Measurements from ENCODE around the gene VAMP8.
"Not testable (repeated sequence)": the region's sequence is repeated elsewhere in the genome, so short reads cannot be mapped to it uniquely, and the experiment has no call there.

The VAMP8 gene

GRCh38 chr2:85588645-85589044 lies 11.3 kb downstream of the VAMP8 start:
- no peak for DNase-seq (ENCODE audit: low read depth)
- no peak overlapping the region for H3K4me3 ChIP-seq (replicated peaks; ENCODE audit: low read depth, low read length)
- no peak for TF ChIP-seq CTCF (IDR thresholded peaks at IDR 0.05; ENCODE audit: low read length, missing control alignments)

- no peak for DNase-seq (ENCODE audit: low read depth)
- no peak overlapping the region for H3K4me3 ChIP-seq (replicated peaks; ENCODE audit: low read depth, low read length)
- no peak for TF ChIP-seq CTCF (IDR thresholded peaks at IDR 0.05; ENCODE audit: low read length, missing control alignments)
Measured at GRCh38 chr2:85589181-85589580, 11.8 kb downstream of the VAMP8 start.

- DNase-seq (ENCODE audit: low read depth): peak; percentile 99
Measured at GRCh38 chr2:85589982-85590791, 12.8 kb downstream of the VAMP8 start.

GRCh38 chr2:85590950-85591349 lies 13.6 kb downstream of the VAMP8 start:
- no peak for DNase-seq (ENCODE audit: low read depth)
- no peak for TF ChIP-seq CTCF (IDR thresholded peaks at IDR 0.05; ENCODE audit: low read length, missing control alignments)
- peak overlapping the region; percentile 4 for H3K4me3 ChIP-seq (replicated peaks; ENCODE audit: low read depth, low read length)

More at GRCh38 chr2:85589982-85590791, 12.8 kb downstream of the VAMP8 start:
- H3K4me3 ChIP-seq (replicated peaks; ENCODE audit: low read depth, low read length): no peak overlapping the region
- no peak for TF ChIP-seq CTCF (IDR thresholded peaks at IDR 0.05; ENCODE audit: low read length, missing control alignments)

GRCh38 chr2:85591563-85591962 lies 14.2 kb downstream of the VAMP8 start:
- no peak overlapping the region for H3K4me3 ChIP-seq (replicated peaks; ENCODE audit: low read depth, low read length)
- no peak for TF ChIP-seq CTCF (IDR thresholded peaks at IDR 0.05; ENCODE audit: low read length, missing control alignments)
- no peak for DNase-seq (ENCODE audit: low read depth)

GRCh38 chr2:85592299-85592698 lies 14.9 kb downstream of the VAMP8 start:
- not testable (repeated sequence) for H3K4me3 ChIP-seq (replicated peaks; ENCODE audit: low read depth, low read length); DNase-seq (ENCODE audit: low read depth)

- TF ChIP-seq CTCF (IDR thresholded peaks at IDR 0.05; ENCODE audit: low read length, missing control alignments): no peak
- DNase-seq (ENCODE audit: low read depth): no peak
Measured at GRCh38 chr2:85593023-85593422, 15.6 kb downstream of the VAMP8 start.

More at GRCh38 chr2:85593023-85593422, 15.6 kb downstream of the VAMP8 start:
- no peak overlapping the region for H3K4me3 ChIP-seq (replicated peaks; ENCODE audit: low read depth, low read length)
